ENCODE results near the gene PIGR. TPM values are rescaled to one million over a fixed set of nuclear protein-coding genes. Genes with fewer than 3 reads are reported as not detected.

Gene PIGR, protein sequence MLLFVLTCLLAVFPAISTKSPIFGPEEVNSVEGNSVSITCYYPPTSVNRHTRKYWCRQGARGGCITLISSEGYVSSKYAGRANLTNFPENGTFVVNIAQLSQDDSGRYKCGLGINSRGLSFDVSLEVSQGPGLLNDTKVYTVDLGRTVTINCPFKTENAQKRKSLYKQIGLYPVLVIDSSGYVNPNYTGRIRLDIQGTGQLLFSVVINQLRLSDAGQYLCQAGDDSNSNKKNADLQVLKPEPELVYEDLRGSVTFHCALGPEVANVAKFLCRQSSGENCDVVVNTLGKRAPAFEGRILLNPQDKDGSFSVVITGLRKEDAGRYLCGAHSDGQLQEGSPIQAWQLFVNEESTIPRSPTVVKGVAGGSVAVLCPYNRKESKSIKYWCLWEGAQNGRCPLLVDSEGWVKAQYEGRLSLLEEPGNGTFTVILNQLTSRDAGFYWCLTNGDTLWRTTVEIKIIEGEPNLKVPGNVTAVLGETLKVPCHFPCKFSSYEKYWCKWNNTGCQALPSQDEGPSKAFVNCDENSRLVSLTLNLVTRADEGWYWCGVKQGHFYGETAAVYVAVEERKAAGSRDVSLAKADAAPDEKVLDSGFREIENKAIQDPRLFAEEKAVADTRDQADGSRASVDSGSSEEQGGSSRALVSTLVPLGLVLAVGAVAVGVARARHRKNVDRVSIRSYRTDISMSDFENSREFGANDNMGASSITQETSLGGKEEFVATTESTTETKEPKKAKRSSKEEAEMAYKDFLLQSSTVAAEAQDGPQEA
- total RNA-seq = not detected in 2 replicates

DNA sequence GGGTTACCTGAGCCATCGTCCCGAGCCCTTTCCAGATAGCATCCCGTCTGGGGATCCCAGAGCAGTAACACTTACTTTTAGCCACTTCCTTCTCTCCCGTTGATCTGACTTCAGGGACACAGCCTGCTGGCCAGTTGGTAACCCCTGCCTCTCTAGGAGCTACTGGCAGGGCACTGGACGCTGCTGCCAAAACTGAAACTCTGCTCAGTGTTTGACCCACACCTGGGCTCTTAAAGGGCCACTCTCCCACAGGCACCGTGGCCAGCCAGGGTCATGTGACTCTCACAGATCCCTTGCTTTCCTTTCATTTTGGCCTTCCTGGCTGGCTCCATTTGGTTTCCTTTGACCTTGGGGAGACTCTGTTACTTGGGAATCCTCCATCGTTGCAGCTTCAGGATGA lies at the start of gene PIGR:
PIGR (minus strand) TSS at position 206 of the 400 bp plus-strand sequence. CDS start 5,935 bp downstream, outside the sequence.

DNA sequence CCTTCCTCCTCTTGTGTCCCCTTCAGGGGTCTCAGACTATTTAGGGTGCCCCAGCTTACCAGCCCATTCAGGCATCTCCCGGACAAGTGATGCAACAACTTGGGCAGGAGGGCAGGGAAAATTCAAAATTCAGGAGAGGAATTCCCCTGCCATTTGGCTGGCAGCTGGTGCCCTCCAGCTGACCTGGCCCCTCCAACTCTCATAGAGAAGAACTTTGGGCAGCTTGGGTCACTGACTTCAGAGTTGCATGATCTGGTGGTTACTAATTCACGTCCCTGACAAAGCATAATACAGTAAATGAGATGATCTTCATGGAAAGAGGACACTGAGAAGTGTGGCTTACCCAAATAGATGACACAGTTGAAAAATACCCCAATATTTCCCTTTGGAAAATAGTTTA lies 24.2 kb upstream of the PIGR start, which contains the start of gene FCAMR:
FCAMR (minus strand) TSS at position 15 of the 400 bp plus-strand sequence. CDS start 335 bp downstream, outside the sequence.

DNA sequence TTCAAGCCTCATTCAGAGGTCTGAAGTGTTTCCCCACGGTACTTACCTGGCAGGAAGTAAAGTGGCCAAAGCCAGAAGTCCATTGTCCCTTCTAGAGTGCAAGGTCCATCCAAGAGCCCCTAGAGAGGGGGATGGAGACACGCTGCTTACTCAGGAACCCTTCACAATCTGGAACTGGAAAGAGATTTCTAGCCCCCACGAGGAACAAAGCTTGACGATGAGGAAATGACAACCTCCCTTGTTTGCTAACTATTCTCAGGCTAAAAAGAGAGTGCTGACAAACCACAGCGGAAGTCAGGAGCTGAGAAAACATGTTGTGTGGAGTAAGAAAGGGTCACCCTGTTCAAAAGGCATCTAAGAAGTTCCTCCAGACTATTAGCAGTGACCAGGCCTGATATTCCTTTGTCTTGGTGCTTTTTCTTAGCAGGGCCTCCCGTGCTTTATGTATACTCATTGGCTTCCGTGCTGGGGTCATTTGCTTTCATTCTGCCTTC lies 24.4 kb downstream of the PIGR start, which contains the start of gene FCMR:
FCMR (minus strand) TSS at position 170 of the 494 bp plus-strand sequence; CDS start at position 83, 87 bp downstream.

DNA sequence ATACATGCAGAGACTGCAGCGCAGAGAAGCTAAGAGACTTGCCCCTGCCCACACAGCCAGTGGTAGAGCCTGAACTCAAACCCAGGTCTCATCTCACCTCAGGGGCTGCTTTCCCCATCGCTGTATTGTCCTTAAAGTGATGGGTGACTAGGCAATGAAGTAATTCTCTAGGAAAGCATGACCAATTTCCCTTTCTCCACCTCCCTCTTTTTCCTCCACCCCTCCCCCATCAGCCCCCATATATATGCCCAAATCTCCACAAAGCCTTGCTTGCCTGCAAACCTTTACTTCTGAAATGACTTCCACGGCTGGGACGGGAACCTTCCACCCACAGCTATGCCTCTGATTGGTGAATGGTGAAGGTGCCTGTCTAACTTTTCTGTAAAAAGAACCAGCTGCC lies 49.1 kb downstream of the PIGR start, which contains the start of gene IL24:
IL24 (plus strand) TSS at position 269 of the 400 bp plus-strand sequence. CDS start 390 bp downstream, outside the sequence.

Other genes starting within 250 kb of the PIGR start
- gene IL19, start 175.7 kb downstream of the PIGR start, total RNA-seq = not detected in 2 replicates
- gene IL10, start 174.0 kb downstream of the PIGR start, total RNA-seq = not detected in 2 replicates
- not detected in 2 replicates for gene IL20, start 80.8 kb downstream of the PIGR start, total RNA-seq
- gene IL24, start 49.0 kb downstream of the PIGR start, total RNA-seq = 0.15 TPM in 1 of 2 replicates, not detected in the other
- 0.32 TPM in 1 of 2 replicates, not detected in the other for gene FCMR, start 24.5 kb downstream of the PIGR start, total RNA-seq
- gene FCAMR, start 24.0 kb upstream of the PIGR start, total RNA-seq = not detected in 2 replicates
- gene C1orf116, start 86.3 kb upstream of the PIGR start, total RNA-seq = not detected in 2 replicates
- gene YOD1, start 104.7 kb upstream of the PIGR start, total RNA-seq = 6.8 and 8.4 TPM in 2 replicates
- 1.4 and 1.6 TPM in 2 replicates for gene PFKFB2, start 106.8 kb upstream of the PIGR start, total RNA-seq
- gene C4BPB, start 142.4 kb upstream of the PIGR start, total RNA-seq = 0.32 TPM in 1 of 2 replicates, not detected in the other
- not detected in 2 replicates for gene C4BPA, start 157.8 kb upstream of the PIGR start, total RNA-seq